ENCODE data around the gene PSIP1.
"Not testable (repeated sequence)": the region's sequence is repeated elsewhere in the genome, so short reads cannot be mapped to it uniquely, and the experiment has no call there.

Gene PSIP1

GRCh38 chr9:15501179-15501578, 9.6 kb downstream of the PSIP1 start:
- DNase-seq: no peak

DNA sequence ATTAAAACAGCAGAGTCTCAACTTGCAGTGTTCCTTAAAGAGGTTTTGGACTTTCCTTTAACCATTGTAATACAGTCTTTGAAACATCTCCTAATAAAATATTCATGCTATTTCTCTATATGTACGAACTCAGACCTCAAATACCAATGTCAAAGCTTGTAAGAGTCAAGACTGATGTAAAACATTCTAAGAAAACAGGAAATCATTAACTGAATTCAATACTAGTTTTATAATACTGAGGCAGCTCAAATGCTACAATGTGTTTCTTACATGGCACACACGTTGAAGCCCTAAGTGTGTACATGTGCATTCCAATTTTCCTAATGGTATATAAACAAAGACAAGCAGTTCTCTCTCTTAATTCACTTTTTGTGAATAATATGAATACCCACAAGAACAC, 11.6 kb downstream of the PSIP1 start:
- DNase-seq: no peak

DNA sequence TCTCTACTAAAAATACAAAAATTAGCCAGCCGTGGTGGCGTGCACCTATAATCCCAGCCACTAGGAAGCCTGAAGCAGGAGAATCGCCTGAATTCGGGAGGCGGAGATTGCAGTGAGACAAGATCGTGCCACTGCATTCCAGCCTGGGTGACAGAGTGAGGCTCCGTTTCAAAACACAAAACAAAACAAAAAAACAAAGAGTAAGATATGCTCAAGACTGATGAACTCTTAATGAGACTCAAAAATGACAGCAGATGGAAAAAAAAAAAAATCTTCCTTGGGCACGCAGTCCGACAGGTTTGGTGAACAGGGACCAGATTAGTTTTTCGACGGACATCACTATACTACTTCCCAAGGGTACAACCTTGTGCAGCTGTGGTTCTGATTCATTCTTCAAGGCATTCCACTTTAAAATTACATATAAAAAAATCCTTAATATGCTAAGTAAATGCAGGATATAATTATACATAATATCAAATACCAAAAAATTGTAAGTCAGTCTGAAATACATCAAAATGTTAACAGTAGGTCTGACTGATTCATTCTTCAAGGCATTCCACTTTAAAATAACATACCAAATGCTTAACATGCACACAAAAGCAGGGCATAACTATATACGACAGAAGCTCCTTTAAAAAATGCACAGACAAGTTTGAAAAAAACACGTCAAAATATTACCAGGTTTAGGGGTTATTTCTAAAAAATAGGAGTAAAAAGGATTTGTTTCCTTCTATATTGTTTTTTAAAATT, 12.3 kb downstream of the PSIP1 start:
- DNase-seq: no peak

DNA sequence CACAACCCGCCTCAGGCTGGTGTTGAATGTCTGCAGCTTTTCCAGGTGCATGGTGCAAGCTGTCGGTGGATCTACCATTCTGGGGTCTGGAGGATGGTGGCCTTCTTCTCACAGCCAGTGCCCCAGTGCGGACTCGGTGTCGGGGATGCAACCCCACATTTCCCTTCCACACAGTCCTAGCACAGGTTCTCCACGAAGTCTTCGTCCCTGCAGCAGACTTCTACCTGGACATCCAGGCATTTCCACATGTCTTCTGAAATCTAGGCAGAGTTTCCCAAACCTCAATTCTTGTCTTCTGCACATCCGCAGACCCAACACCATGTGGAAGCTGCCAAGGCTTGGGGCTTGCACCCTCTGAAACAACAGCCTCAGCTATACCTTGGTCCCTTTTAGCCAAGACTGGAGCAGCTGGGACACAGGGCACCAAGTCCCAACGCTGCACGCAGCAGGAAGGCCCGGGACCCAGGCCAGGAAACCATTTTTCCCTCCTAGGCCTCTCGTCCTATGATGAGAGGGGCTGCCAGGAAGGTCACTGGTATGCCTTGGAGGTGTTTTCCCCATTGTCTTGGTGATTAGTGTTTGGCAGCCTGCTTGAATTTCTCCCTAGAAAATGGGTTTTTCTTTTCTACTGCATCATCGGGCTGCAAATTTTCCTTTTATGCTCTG, 18.2 kb downstream of the PSIP1 start:
- DNase-seq: no peak

- DNase-seq: no peak
These were observed 18.8 kb downstream of the PSIP1 start for GRCh38 chr9:15491950-15492349.

DNA sequence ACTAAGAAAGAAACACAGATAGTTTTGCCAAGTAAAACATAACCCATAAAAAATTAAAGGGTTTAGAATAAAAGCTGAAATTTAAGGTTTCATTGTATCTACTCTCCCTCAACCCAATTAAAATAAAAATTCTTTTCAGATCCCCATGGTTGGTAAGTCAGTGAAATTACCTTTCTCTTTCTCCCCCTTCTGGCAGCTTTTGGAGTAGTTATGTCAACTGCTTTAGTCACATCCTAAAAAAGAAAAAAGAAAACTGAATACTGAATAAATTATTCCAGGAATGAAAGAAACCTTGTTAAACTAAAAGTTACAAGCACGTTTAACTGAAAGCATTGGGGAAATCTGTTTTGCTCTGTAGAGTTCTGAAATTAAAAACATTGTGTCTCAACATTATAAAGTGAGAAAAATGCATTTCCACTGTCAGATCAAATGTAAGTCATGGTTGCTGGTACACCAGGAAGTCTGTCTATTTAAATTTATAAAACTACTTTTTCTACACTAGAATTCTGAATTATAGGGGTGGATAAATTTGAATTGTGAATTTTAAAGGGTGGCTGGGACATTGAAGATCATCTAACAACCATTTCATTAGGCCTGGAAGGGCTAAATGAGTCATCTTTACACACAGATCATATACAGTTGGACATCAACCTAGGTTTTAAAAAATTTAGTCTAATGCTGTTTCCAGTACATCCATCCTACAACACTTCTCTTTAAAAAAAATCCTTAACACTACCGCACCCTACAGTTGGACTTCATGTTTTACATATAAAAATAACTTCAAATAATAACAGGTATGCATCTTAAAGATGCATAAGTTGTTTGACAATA, 24.7 kb downstream of the PSIP1 start:
- no peak for DNase-seq

DNA sequence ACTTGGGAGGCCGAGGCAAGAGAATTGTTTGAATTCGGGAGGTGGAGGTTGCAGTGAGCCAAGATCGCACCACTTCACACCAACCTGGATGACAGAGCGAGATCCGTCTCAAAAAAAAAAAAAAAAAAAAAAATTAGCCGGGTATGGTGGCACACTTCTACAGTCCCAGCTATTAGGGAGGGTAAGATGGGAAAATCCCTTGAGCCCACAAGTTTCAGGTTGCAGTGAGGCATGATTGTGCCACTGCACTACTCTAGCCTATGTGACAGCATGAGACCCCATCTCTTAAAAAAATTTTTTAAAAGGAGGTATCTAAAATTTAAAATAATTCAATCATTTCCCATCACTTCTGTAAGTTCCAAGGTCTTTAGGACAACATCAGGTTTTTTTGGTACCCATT, 26.0 kb downstream of the PSIP1 start:
- DNase-seq: no peak

DNA sequence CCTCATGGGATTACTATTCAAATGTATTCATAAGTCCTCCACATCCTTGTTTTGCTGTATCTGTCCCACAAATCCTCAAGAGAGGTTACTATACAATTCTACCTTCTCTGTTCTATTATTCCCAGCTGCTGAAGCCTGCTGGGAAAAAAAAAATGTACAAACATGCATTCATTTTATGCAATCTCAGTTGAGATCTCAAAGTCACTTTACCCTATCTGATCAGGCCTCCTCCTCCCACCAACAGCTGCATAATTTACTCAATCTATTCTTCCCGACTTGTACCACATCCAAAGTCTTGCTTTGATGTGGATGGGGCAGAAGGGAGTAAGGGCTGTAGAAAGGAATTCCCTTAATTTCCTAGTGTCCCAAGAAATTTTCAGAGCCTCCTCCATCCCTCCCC, 28.6 kb downstream of the PSIP1 start:
- no peak for DNase-seq

DNA sequence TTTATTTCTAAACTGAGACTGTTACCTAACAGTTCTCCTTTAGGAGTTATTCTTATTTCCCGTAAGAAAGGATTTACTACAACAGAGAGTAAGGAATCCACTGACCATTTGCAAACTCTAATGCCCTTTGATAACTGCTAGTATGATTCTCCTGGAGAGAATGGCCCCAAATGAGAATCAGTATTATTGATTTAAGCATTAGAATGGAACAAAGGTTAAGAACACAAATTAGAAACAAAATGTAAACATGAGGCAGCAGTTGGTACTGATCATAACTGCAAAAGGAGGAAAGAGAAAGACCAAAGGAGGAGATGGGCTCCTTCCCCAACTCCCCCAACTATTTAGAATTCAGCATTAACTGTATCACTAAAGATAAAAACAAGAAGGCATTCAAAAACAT, 30.7 kb downstream of the PSIP1 start:
- DNase-seq: no peak

DNA sequence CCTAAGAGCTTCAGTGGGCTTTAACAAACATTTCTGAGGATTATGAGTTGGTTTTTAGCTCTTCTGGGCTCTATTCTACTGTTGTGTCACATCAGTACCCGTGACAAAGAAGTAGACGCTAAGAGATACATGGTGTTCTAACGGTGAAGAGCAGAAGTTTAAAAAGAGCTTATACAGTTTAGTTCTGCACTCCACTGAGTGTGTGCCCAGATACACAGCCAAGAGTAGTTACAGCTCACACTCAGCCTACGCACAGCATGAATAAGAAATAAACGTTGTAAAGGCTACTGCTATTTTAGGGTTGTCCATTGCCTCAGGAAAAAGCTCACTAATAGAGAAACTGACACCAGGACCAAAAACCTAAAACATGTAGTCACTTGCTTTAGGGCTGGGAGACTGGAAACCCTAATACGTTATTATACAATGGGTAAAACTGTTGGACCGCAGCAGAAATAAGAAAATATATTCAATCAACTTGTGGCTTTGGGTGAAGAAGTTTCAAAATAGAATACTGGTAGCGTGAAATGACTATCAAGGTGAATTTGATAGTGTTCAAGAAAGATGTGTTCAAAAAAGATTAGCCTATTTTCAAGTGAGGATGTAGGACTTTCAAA, 34.7 kb downstream of the PSIP1 start:
- no peak for DNase-seq

DNA sequence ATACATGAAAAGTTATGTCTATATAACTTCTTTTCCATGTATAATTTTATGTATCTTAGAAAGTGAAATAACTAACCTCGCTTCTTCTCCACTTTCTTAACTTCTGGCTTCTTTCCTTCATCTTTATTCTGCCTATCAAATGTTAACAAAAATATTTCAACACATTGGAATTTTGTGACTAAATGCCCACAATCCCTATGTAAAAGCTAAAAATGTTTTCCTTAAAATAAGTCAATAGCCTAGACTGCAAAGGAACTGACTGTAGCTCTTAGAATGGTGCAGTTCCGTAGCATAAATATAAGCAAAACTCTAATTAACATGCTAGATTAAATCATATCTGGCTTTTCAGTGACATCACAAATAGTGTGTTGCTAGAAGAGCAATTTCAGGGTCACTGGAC, 40.9 kb downstream of the PSIP1 start:
- DNase-seq: no peak

DNA sequence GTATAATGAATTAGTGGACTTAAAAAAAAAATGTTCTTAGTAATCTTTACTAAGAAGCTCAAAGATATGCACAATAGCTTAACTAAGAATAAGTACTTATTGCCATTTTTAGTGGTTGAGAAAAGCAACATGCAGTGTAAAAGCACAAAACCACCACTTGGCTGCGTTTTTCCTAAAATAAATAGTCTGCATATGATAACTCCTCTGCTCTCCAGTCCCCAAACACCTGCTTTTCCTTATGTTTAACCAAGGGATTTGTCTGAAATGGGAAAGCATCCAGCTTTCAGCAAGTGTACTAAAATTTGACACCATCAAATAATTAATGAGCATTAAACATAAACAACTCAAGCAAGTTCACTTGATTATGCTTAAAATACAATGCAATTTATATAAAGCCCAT, 41.4 kb downstream of the PSIP1 start:
- DNase-seq: no peak

DNA sequence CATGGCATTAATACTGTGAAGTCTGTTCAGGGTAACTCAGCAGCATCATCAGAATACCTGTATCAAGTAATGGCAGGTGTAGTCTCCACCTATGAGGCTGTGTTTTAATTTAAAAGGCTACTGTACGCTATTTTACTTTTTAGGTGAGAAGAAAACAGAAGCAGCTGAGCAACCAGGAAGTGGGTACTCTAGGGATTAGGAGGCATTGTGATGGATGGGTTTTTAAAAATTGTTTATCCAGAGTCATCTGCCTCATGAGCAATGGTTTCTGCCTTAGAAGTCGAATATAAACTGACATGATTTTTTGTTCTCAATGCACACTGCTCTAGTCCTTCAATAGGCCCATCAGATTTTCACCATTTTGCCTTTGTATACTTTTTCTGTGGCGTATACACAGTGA, 42.6 kb downstream of the PSIP1 start:
- DNase-seq: peak; percentile 28

DNA sequence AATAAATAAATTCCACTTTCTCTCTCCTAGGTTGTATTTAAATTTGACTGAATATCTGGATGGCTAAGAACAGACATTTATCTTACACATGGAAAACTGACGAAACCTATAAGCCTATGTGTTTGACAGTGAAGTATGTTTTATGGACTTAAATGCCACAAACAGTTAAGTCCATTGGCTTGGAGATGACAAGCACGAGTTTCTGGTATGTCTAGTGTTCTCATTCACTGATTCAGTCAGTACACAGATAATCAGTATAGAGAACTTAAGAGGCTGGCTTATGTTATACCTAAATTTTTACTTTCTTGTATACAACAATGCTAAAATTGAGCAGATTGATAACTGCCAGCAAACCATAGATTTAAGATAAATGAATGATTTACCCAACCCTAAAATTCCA, 49.2 kb downstream of the PSIP1 start:
- DNase-seq: no peak

DNA sequence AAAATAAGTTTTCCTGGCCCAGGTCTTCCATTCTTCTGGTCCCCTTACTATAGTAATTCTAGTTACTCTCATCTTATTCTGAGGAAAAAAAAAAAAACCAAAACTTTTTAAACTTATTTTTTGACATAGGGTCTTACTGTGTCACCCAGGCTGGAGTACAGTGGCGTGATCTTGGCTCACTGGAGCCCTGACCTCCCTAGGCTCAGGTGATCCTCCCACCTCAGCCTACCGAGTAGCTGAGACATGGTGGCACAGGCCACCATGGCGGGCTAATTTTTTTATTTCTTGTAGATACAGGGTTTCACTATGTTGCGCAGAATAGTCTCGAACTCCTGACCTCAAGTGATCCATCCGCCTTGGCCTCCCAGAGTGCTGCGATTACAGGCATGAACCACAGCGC, 49.7 kb downstream of the PSIP1 start:
- DNase-seq: no peak

GRCh38 chr9:15453956-15454355, 56.8 kb downstream of the PSIP1 start:
- DNase-seq: no peak

DNA sequence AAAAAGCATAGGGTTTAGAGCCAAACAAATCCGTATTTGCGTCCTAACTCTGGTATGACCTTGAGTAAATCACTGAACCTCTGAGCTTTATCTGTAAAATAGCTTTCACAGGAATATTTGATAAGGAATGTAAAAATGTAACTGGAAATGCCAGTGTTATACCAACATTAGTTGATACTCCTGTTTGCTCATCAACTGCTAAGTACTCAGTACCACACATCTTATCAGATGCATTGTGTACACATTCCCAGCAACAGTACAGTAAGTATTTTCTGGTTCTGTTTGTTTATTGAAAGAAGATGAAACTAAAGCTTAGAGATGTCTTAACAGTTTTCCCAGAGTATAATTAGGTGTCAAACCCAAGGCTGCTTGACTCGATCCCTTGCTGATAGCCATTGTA, 66.6 kb downstream of the PSIP1 start:
- no peak for DNase-seq

GRCh38 chr9:15442264-15442663, 68.5 kb downstream of the PSIP1 start:
- not testable (repeated sequence) for DNase-seq

- DNase-seq: not testable (repeated sequence)
These were observed 68.9 kb downstream of the PSIP1 start for GRCh38 chr9:15441841-15442240.

GRCh38 chr9:15438891-15439290, 71.9 kb downstream of the PSIP1 start:
- DNase-seq: no peak

GRCh38 chr9:15433661-15434060, 77.1 kb downstream of the PSIP1 start:
- no peak for DNase-seq

GRCh38 chr9:15433191-15433590, 77.6 kb downstream of the PSIP1 start:
- DNase-seq: no peak
